Measurements from ENCODE around the gene ZNF169. TPM values are rescaled to one million over a fixed set of nuclear protein-coding genes. Genes with fewer than 3 reads are reported as not detected.
"Not testable (repeated sequence)": the region's sequence is repeated elsewhere in the genome, so short reads cannot be mapped to it uniquely, and the experiment has no call there.

Gene ZNF169
- total and polyA plus RNA-seq, 2 donors (not counting 1 experiment from before 2014, with no cell fraction given), result 19.0 to 26.9 TPM

GRCh38 chr9:94250456-94250855 lies 8.6 kb upstream of the ZNF169 start:
- Histone ChIP-seq H3K9ac (ENCODE audit: low read length) (no peak overlapping the region), H3K4me2 (replicated peaks; ENCODE audit: low read depth, low read length, poor library complexity, severe bottlenecking) (no peak overlapping the region), H3K9me3 (ENCODE audit: control extremely low read depth in 1 of 3, control insufficient read depth in 2 of 3, insufficient read depth in 1 of 3, low read length in 2 of 3) (no peaks in the 10 kb centered on the region), H3K4me3 (ENCODE audit: control extremely low read depth in 1 of 5, extremely low read depth in 1 of 5, insufficient read depth in 1 of 5, low read depth in 2 of 5, low read length in 4 of 5) (no peak overlapping the region), H3K79me2 (ENCODE audit: control insufficient read depth, insufficient read depth, low read length) (no peaks in the 10 kb centered on the region), H2AFZ (ENCODE audit: insufficient read depth, low read depth, low read length, poor library complexity, severe bottlenecking) (no peak overlapping the region), H3K36me3 (replicated peaks in 1 of 2; ENCODE audit: control extremely low read depth in 1 of 2, control insufficient read depth in 1 of 2, extremely low read depth in 1 of 2, insufficient read depth in 2 of 2, low read length in 1 of 2) (no peaks in the 10 kb centered on the region), H3K4me1 (ENCODE audit: control insufficient read depth in 2 of 2, insufficient read depth in 2 of 2, low read length in 2 of 2) (no peaks in the 10 kb centered on the region), H4K20me1 (ENCODE audit: control insufficient read depth, insufficient read depth, low read length, poor library complexity, severe bottlenecking) (no peaks in the 10 kb centered on the region), H3K27me3 (replicated peaks in 1 of 4; ENCODE audit: control extremely low read depth in 1 of 4, control insufficient read depth in 3 of 4, insufficient read depth in 4 of 4, low read length in 3 of 4) (no peaks in the 10 kb centered on the region), H3K27ac (ENCODE audit: low read length in 2 of 2) (no peak overlapping the region)
- WGBS (ENCODE audit: insufficient coverage), result 76% methylated on average over 4 of the region's 4 CpGs
- no peak overlapping the region for H3K4me3 Mint-ChIP-seq
- CTCF ChIA-PET, result no interaction called here
- H3K9me3 Mint-ChIP-seq (ENCODE audit: insufficient read depth), result no peaks in the 10 kb centered on the region
- intact Hi-C loops (cut with micrococcal nuclease), result no loop called here
- ATAC-seq (ENCODE audit: low read depth) (no peak), DNase-seq (no peak)
- TF ChIP-seq EZH2 (IDR thresholded peaks at IDR 0.05; ENCODE audit: borderline replicate concordance, insufficient read depth, low read depth, low read length, poor library complexity, severe bottlenecking), result no peak
- TF ChIP-seq, protein P1, sequence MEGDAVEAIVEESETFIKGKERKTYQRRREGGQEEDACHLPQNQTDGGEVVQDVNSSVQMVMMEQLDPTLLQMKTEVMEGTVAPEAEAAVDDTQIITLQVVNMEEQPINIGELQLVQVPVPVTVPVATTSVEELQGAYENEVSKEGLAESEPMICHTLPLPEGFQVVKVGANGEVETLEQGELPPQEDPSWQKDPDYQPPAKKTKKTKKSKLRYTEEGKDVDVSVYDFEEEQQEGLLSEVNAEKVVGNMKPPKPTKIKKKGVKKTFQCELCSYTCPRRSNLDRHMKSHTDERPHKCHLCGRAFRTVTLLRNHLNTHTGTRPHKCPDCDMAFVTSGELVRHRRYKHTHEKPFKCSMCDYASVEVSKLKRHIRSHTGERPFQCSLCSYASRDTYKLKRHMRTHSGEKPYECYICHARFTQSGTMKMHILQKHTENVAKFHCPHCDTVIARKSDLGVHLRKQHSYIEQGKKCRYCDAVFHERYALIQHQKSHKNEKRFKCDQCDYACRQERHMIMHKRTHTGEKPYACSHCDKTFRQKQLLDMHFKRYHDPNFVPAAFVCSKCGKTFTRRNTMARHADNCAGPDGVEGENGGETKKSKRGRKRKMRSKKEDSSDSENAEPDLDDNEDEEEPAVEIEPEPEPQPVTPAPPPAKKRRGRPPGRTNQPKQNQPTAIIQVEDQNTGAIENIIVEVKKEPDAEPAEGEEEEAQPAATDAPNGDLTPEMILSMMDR (IDR thresholded peaks at IDR 0.05), result no peak
- POLR2A ChIA-PET, result no interaction called here
- H3K27ac Mint-ChIP-seq, result no peak overlapping the region
- no peaks in the 10 kb centered on the region for H3K4me1 Mint-ChIP-seq
- H3K27me3 Mint-ChIP-seq, result peaks cover 14% of the 10 kb centered on the region

- Mint-ChIP-seq H3K4me1 (peaks cover 13% of the 10 kb centered on the region), H3K9me3 (ENCODE audit: insufficient read depth) (no peaks in the 10 kb centered on the region), H3K27me3 (peaks cover 3% of the 10 kb centered on the region), H3K4me3 (no peak overlapping the region), H3K27ac (no peak overlapping the region)
- DNase-seq (no peak), ATAC-seq (ENCODE audit: low read depth) (no peak)
- Histone ChIP-seq H3K9ac (ENCODE audit: low read length) (no peak overlapping the region), H3K9me3 (ENCODE audit: control extremely low read depth in 1 of 3, control insufficient read depth in 2 of 3, insufficient read depth in 1 of 3, low read length in 2 of 3) (no peaks in the 10 kb centered on the region), H3K36me3 (replicated peaks in 1 of 2; ENCODE audit: control extremely low read depth in 1 of 2, control insufficient read depth in 1 of 2, extremely low read depth in 1 of 2, insufficient read depth in 2 of 2, low read length in 1 of 2) (no peaks in the 10 kb centered on the region), H3K4me2 (replicated peaks; ENCODE audit: low read depth, low read length, poor library complexity, severe bottlenecking) (no peak overlapping the region), H3K27ac (ENCODE audit: low read length in 2 of 2) (no peak overlapping the region), H3K79me2 (ENCODE audit: control insufficient read depth, insufficient read depth, low read length) (peaks cover 28% of the 10 kb centered on the region), H4K20me1 (ENCODE audit: control insufficient read depth, insufficient read depth, low read length, poor library complexity, severe bottlenecking) (no peaks in the 10 kb centered on the region), H3K27me3 (replicated peaks in 1 of 4; ENCODE audit: control extremely low read depth in 1 of 4, control insufficient read depth in 3 of 4, insufficient read depth in 4 of 4, low read length in 3 of 4) (peaks cover 0 to 6% (median 4%) of the 10 kb centered on the region in 4 experiments), H3K4me3 (ENCODE audit: control extremely low read depth in 1 of 5, extremely low read depth in 1 of 5, insufficient read depth in 1 of 5, low read depth in 2 of 5, low read length in 4 of 5) (no peak overlapping the region), H3K4me1 (ENCODE audit: control insufficient read depth in 2 of 2, insufficient read depth in 2 of 2, low read length in 2 of 2) (peaks cover 7 to 19% of the 10 kb centered on the region in 2 donors), H2AFZ (ENCODE audit: insufficient read depth, low read depth, low read length, poor library complexity, severe bottlenecking) (no peak overlapping the region)
- CTCF ChIA-PET, result no interaction called here
- TF ChIP-seq, protein P1 (IDR thresholded peaks at IDR 0.05), result no peak
- TF ChIP-seq EZH2 (IDR thresholded peaks at IDR 0.05; ENCODE audit: borderline replicate concordance, insufficient read depth, low read depth, low read length, poor library complexity, severe bottlenecking), result no peak
- WGBS (ENCODE audit: insufficient coverage), result 100% methylated on average over 1 of the region's 2 CpGs
- intact Hi-C loops (cut with micrococcal nuclease), result loop anchor here (5.0 kb wide), 1 partner anchor 1584 kb away; the partner anchor contains the start of gene IPPK
- POLR2A ChIA-PET, result no interaction called here
Observed at GRCh38 chr9:94256007-94256406, 3.1 kb upstream of the ZNF169 start.

DNA sequence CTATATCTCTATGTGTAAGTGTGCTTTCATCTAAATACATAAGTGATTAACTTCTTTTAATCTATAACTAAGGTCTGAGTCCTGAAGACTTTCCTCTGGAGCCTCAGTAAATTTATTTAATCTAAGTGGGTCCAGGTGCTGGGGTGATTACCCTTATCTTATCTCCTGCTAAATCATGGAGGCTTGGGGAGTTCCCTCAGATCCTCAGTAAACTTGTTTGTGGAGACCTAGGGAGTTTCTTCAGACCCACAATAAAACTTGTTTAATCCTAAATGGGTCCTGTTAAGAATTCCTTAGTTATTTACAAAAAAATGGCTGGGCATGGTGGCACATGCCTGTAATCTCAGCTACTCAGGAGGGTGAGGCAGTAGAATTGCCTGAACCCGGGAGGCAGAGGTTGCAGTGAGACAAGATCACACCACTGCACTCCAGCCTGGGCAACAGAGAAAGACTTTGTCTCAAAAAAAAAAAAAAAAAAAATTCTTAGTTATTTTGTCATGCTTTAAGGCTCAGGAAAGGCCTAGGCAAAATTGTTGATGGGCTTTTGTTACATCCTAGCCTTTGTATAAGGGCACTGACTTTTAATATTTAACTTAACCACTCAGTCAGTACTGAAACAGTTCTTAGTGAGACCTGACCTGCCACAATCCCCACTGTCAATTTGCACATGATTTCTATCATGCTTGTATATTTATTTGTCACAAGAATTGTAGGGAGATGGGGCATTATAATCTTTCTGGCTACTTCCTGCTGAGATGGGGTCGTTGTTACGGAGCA lies 6.7 kb downstream of the ZNF169 start:
- H3K27me3 ChIP-seq (replicated peaks in 1 of 4; ENCODE audit: control extremely low read depth in 1 of 4, control insufficient read depth in 3 of 4, insufficient read depth in 4 of 4, low read length in 3 of 4); POLR2A ChIA-PET; H3K9me3 Mint-ChIP-seq (ENCODE audit: insufficient read depth); H3K9ac ChIP-seq (ENCODE audit: low read length); H3K4me2 ChIP-seq (replicated peaks; ENCODE audit: low read depth, low read length, poor library complexity, severe bottlenecking); DNase-seq; H3K27ac ChIP-seq (ENCODE audit: low read length in 2 of 2); H3K27me3 Mint-ChIP-seq; H3K4me1 ChIP-seq (ENCODE audit: control insufficient read depth in 2 of 2, insufficient read depth in 2 of 2, low read length in 2 of 2); H2AFZ ChIP-seq (ENCODE audit: insufficient read depth, low read depth, low read length, poor library complexity, severe bottlenecking); H3K27ac Mint-ChIP-seq; H3K4me3 Mint-ChIP-seq; CTCF ChIA-PET; H3K4me3 ChIP-seq (ENCODE audit: control extremely low read depth in 1 of 5, extremely low read depth in 1 of 5, insufficient read depth in 1 of 5, low read depth in 2 of 5, low read length in 4 of 5); H4K20me1 ChIP-seq (ENCODE audit: control insufficient read depth, insufficient read depth, low read length, poor library complexity, severe bottlenecking); ATAC-seq (ENCODE audit: low read depth); intact Hi-C loops (cut with micrococcal nuclease); H3K36me3 ChIP-seq (replicated peaks in 1 of 2; ENCODE audit: control extremely low read depth in 1 of 2, control insufficient read depth in 1 of 2, extremely low read depth in 1 of 2, insufficient read depth in 2 of 2, low read length in 1 of 2): not testable (repeated sequence)
- Histone ChIP-seq H3K79me2 (ENCODE audit: control insufficient read depth, insufficient read depth, low read length) (peaks cover 60% of the 10 kb centered on the region), H3K9me3 (ENCODE audit: control extremely low read depth in 1 of 3, control insufficient read depth in 2 of 3, insufficient read depth in 1 of 3, low read length in 2 of 3) (peaks cover 0 to 13% (median 8%) of the 10 kb centered on the region in 3 donors)
- peaks cover 18% of the 10 kb centered on the region for H3K4me1 Mint-ChIP-seq
- 100% methylated on average over 2 of the region's 3 CpGs for WGBS (ENCODE audit: insufficient coverage)

All from B cell (primary cell).